ENCODE results near the gene TGFA. TPM values are rescaled to one million over a fixed set of nuclear protein-coding genes. Genes with fewer than 3 reads are reported as not detected.

Gene TGFA
- total RNA-seq, 4 donors from 2014 or later = 10.7 to 51.3 (median 33.7) TPM

- no peaks in the 10 kb centered on the region for H3K4me1 ChIP-seq
- no peaks in the 10 kb centered on the region for H3K36me3 ChIP-seq
- in situ Hi-C loops (cut with MboI; ENCODE audit: low pct_ligation_motif_present in 1 of 4, low pct_unique_long_range_greater_than_20kb in 1 of 4, low sequenced_read_pairs in 3 of 4) (no loop called here), intact Hi-C loops (cut with DNase I; ENCODE audit: low total_unique reads) (no loop called here)
- H3K27ac ChIP-seq = no peak overlapping the region
- no peak overlapping the region for H3K4me3 ChIP-seq
- H3K9me3 ChIP-seq = peaks cover 0 to 4% of the 10 kb centered on the region in 2 donors
- no peak for DNase-seq
- TF ChIP-seq POLR2A (IDR thresholded peaks at IDR 0.05) (no peak), POLR2AphosphoS5 (IDR thresholded peaks at IDR 0.05) (no peak), EP300 (IDR thresholded peaks at IDR 0.05; ENCODE audit: low read depth) (no peak), CTCF (IDR thresholded peaks at IDR 0.05) (no peak)
- H3K27me3 ChIP-seq = peaks cover 3% of the 10 kb centered on the region
- WGBS, 2 donors (ENCODE audit: low coverage in 1 of 2) = 75 to 85% methylated on average over 2 of the region's 2 CpGs
Observed at GRCh38 chr2:70574109-70574508, 20.5 kb upstream of the TGFA start.

- DNase-seq = no peak
- 64 to 87% methylated on average over 6 to 7 of the region's 7 CpGs for WGBS, 2 donors (ENCODE audit: low coverage in 1 of 2)
- no peak overlapping the region for H3K4me3 ChIP-seq
- H3K27me3 ChIP-seq = peaks cover 3% of the 10 kb centered on the region
- no peak overlapping the region for H3K27ac ChIP-seq
- no peaks in the 10 kb centered on the region for H3K36me3 ChIP-seq
- H3K9me3 ChIP-seq = peaks cover 0 to 3% of the 10 kb centered on the region in 2 donors
- H3K4me1 ChIP-seq = no peaks in the 10 kb centered on the region
- intact Hi-C loops (cut with DNase I; ENCODE audit: low total_unique reads) = no loop called here
- TF ChIP-seq CTCF (IDR thresholded peaks at IDR 0.05) = no peak
- no peak for TF ChIP-seq EP300 (IDR thresholded peaks at IDR 0.05; ENCODE audit: low read depth)
- no peak for TF ChIP-seq POLR2A (IDR thresholded peaks at IDR 0.05)
- no peak for TF ChIP-seq POLR2AphosphoS5 (IDR thresholded peaks at IDR 0.05)
- in situ Hi-C loops (cut with MboI; ENCODE audit: low pct_ligation_motif_present in 1 of 4, low pct_unique_long_range_greater_than_20kb in 1 of 4, low sequenced_read_pairs in 3 of 4) = no loop called here
Observed at GRCh38 chr2:70570041-70570661, 16.5 kb upstream of the TGFA start.

GRCh38 chr2:70569559-70569958 lies 15.9 kb upstream of the TGFA start:
- Histone ChIP-seq H3K4me3 (no peak overlapping the region), H3K9me3 (no peaks in the 10 kb centered on the region), H3K36me3 (no peaks in the 10 kb centered on the region), H3K4me1 (no peaks in the 10 kb centered on the region), H3K27me3 (peaks cover 3% of the 10 kb centered on the region), H3K27ac (no peak overlapping the region)
- intact Hi-C loops (cut with DNase I; ENCODE audit: low total_unique reads) = loop anchor here (5.0 kb wide), 1 partner anchor 1652 kb away; no protein-coding TSS in a partner anchor
- TF ChIP-seq POLR2AphosphoS5 (IDR thresholded peaks at IDR 0.05) (no peak), EP300 (IDR thresholded peaks at IDR 0.05; ENCODE audit: low read depth) (no peak), POLR2A (IDR thresholded peaks at IDR 0.05) (no peak)
- 91 to 94% methylated on average over 3 to 6 of the region's 6 CpGs for WGBS, 2 donors (ENCODE audit: low coverage in 1 of 2)
- DNase-seq = no peak
- in situ Hi-C loops (cut with MboI; ENCODE audit: low pct_ligation_motif_present in 1 of 4, low pct_unique_long_range_greater_than_20kb in 1 of 4, low sequenced_read_pairs in 3 of 4) = no loop called here

- Histone ChIP-seq H3K4me1 (no peaks in the 10 kb centered on the region), H3K9me3 (no peaks in the 10 kb centered on the region), H3K27me3 (peaks cover 3% of the 10 kb centered on the region), H3K27ac (no peak overlapping the region), H3K4me3 (no peak overlapping the region), H3K36me3 (no peaks in the 10 kb centered on the region)
- in situ Hi-C loops (cut with MboI; ENCODE audit: low pct_ligation_motif_present in 1 of 4, low pct_unique_long_range_greater_than_20kb in 1 of 4, low sequenced_read_pairs in 3 of 4) = no loop called here
- 78 to 89% methylated on average over 1 to 2 of the region's 2 CpGs for WGBS, 2 donors (ENCODE audit: low coverage in 1 of 2)
- no peak for DNase-seq
- intact Hi-C loops (cut with DNase I; ENCODE audit: low total_unique reads) = loop anchor here (5.0 kb wide), 1 partner anchor 1650 kb away; no protein-coding TSS in a partner anchor
- TF ChIP-seq POLR2AphosphoS5 (IDR thresholded peaks at IDR 0.05) = no peak
- no peak for TF ChIP-seq POLR2A (IDR thresholded peaks at IDR 0.05)
- no peak for TF ChIP-seq EP300 (IDR thresholded peaks at IDR 0.05; ENCODE audit: low read depth)
- TF ChIP-seq CTCF (IDR thresholded peaks at IDR 0.05) = no peak
Observed at GRCh38 chr2:70566906-70567305, 13.3 kb upstream of the TGFA start.

Data from transverse colon (tissue), 4 donors.